ENCODE results near the gene RPL10A.

The RPL10A gene

GRCh38 chr6:35493307-35493983 is 25.2 kb downstream of the RPL10A start:
- DNase-seq = no peak

GRCh38 chr6:35494161-35494563 is 26.0 kb downstream of the RPL10A start:
- no peak for DNase-seq

GRCh38 chr6:35495258-35496035 is 27.2 kb downstream of the RPL10A start:
- DNase-seq = no peak

GRCh38 chr6:35496036-35496840 is 28.0 kb downstream of the RPL10A start:
- DNase-seq = no peak

GRCh38 chr6:35496841-35497570 is 28.8 kb downstream of the RPL10A start, which contains the start of gene TEAD3:
Gene TEAD3, minus strand, starts transcription at chr6:35497079.
- peak in 1 of 2 donors; percentile 47 for DNase-seq

- DNase-seq = peak in 1 of 2 donors; percentile 40
Measured at GRCh38 chr6:35497571-35498421, 29.6 kb downstream of the RPL10A start.

- no peak for DNase-seq
Measured at GRCh38 chr6:35498422-35499067, 30.3 kb downstream of the RPL10A start.

GRCh38 chr6:35499372-35499771 is 31.2 kb downstream of the RPL10A start:
- DNase-seq = no peak

- no peak for DNase-seq
Measured at GRCh38 chr6:35500782-35501181, 32.6 kb downstream of the RPL10A start.

- DNase-seq = no peak
Measured at GRCh38 chr6:35501784-35502183, 33.6 kb downstream of the RPL10A start.

- no peak for DNase-seq
Measured at GRCh38 chr6:35503534-35503933, 35.3 kb downstream of the RPL10A start.

GRCh38 chr6:35505999-35506412 is 37.8 kb downstream of the RPL10A start:
- no peak for DNase-seq

- DNase-seq = no peak
Measured at GRCh38 chr6:35506536-35506935, 38.3 kb downstream of the RPL10A start.

GRCh38 chr6:35507221-35507620 is 39.0 kb downstream of the RPL10A start:
- DNase-seq = no peak

- no peak for DNase-seq
Measured at GRCh38 chr6:35508027-35508426, 39.8 kb downstream of the RPL10A start.

- DNase-seq = no peak
Measured at GRCh38 chr6:35508542-35508941, 40.3 kb downstream of the RPL10A start.

- no peak for DNase-seq
Measured at GRCh38 chr6:35510916-35511561, 42.8 kb downstream of the RPL10A start.

GRCh38 chr6:35511562-35511941 is 43.4 kb downstream of the RPL10A start:
- DNase-seq = no peak

- no peak for DNase-seq
Measured at GRCh38 chr6:35512006-35512405, 43.8 kb downstream of the RPL10A start.

GRCh38 chr6:35512740-35513139 is 44.5 kb downstream of the RPL10A start, which contains the start of gene TULP1:
Gene TULP1, minus strand, starts transcription at chr6:35512896. Its CDS starts 38 bp downstream, at chr6:35512858.
- DNase-seq = no peak

GRCh38 chr6:35514587-35514986 is 46.4 kb downstream of the RPL10A start:
- DNase-seq = no peak

Data from stimulated activated CD4-positive, alpha-beta T cell treated with anti-CD3 and anti-CD28 coated beads, Interleukin-2, amount 100 ng/mL, for 48 hours (primary cell).